Choroid plexus epithelial cell (primary cell): ENCODE results near the gene CYP17A1.

Experiments
- DNase-seq: peaks from one replicate; pipeline ENCODE4 v3.0.0-alpha.2; 2010; ENCODE audit warnings: low read depth
- H3K4me3 ChIP-seq: 2 replicates; pipeline ENCODE4 v1.5.1; 2011; ENCODE audit warnings: low read depth, mild to moderate bottlenecking, control low read depth, low read length, moderate library complexity
- CTCF ChIP-seq: conservative IDR thresholded peaks from 2 replicates; pipeline ENCODE4 v1.5.1; 2011; ENCODE audit warnings: low read depth, mild to moderate bottlenecking, control low read depth, inconsistent platforms, low read length, moderate library complexity

CYP17A1 gene

GRCh38 chr10:102813017-102813541 is 24.1 kb downstream of the CYP17A1 start:
- no peak overlapping the region for H3K4me3 ChIP-seq
- no peak for DNase-seq
- TF ChIP-seq CTCF: no peak

GRCh38 chr10:102812231-102812876 is 24.9 kb downstream of the CYP17A1 start:
- no peak for DNase-seq
- no peak for TF ChIP-seq CTCF
- H3K4me3 ChIP-seq: no peak overlapping the region

GRCh38 chr10:102811346-102811745 is 25.9 kb downstream of the CYP17A1 start:
- no peak overlapping the region for H3K4me3 ChIP-seq

GRCh38 chr10:102808380-102808779 is 28.8 kb downstream of the CYP17A1 start:
- DNase-seq: no peak
- H3K4me3 ChIP-seq: no peak overlapping the region
- no peak for TF ChIP-seq CTCF

More at GRCh38 chr10:102811346-102811745, 25.9 kb downstream of the CYP17A1 start:
- no peak for TF ChIP-seq CTCF
- no peak for DNase-seq

- no peak for TF ChIP-seq CTCF
Observed at GRCh38 chr10:102804382-102805055, 32.7 kb downstream of the CYP17A1 start.

GRCh38 chr10:102802920-102803534 is 34.2 kb downstream of the CYP17A1 start:
- peak; percentile 99 for DNase-seq
- H3K4me3 ChIP-seq: no peak overlapping the region
- peak; percentile 5 for TF ChIP-seq CTCF

More at GRCh38 chr10:102804382-102805055, 32.7 kb downstream of the CYP17A1 start:
- no peak overlapping the region for H3K4me3 ChIP-seq
- DNase-seq: no peak
